ENCODE results near the gene CISH. TPM values are rescaled to one million over a fixed set of nuclear protein-coding genes. Genes with fewer than 3 reads are reported as not detected.

Gene CISH
- total RNA-seq, 1 donor: 1.1 TPM

DNA sequence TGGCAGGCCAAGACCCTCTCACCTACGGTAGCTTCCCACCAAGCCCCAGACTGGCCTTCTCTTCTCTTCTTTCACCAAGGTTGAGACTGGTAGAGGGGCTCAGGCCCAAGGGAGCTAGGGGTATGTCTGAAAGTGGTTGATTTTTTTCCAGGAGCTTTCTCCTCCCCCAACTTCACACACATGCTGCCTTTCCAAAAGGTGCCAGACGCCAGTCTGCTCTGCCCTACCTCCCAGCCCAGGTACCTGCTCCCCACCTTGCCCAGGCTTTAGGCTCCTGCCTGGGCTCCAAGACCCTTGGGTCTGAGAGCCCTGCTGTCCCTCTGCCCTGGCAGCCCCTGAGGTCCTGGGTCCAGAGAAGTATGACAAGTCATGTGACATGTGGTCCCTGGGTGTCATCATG lies 33.8 kb upstream of the CISH start:
- no peak overlapping the region for H2AFZ ChIP-seq (ENCODE audit: low read length)
- TF ChIP-seq, protein P1, sequence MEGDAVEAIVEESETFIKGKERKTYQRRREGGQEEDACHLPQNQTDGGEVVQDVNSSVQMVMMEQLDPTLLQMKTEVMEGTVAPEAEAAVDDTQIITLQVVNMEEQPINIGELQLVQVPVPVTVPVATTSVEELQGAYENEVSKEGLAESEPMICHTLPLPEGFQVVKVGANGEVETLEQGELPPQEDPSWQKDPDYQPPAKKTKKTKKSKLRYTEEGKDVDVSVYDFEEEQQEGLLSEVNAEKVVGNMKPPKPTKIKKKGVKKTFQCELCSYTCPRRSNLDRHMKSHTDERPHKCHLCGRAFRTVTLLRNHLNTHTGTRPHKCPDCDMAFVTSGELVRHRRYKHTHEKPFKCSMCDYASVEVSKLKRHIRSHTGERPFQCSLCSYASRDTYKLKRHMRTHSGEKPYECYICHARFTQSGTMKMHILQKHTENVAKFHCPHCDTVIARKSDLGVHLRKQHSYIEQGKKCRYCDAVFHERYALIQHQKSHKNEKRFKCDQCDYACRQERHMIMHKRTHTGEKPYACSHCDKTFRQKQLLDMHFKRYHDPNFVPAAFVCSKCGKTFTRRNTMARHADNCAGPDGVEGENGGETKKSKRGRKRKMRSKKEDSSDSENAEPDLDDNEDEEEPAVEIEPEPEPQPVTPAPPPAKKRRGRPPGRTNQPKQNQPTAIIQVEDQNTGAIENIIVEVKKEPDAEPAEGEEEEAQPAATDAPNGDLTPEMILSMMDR (IDR thresholded peaks at IDR 0.05; ENCODE audit: extremely low read depth, low read depth, low read length): no peak
- no peaks in the 10 kb centered on the region for H3K9me3 ChIP-seq (ENCODE audit: low read depth, low read length)

DNA sequence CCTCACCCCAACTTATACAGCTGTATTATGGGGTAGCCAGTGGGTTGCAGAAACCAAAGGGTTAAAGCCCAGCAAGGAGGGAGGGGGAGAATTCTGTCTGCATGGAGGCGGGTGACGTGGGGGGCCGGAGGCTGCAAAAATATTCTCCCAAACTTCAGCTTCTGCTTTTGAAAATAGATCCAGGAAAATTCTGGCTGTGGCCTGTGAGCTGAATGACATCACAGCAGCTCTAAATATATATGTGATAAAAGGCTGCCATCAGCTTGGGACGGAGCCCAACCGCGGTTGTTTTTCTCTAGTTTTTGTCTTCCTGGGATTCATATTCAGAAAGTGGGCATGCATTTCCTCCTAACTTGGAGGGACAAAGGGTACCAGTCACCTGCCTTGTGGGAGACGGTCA lies 33.0 kb upstream of the CISH start:
- DNase-seq (ENCODE audit: insufficient read length, low spot score, missing footprints): no peak
- Histone ChIP-seq H3K4me1 (ENCODE audit: insufficient read depth, low read length) (peaks cover 2% of the 10 kb centered on the region), H4K20me1 (ENCODE audit: insufficient read depth, low read length) (no peaks in the 10 kb centered on the region), H3K4me3 (ENCODE audit: insufficient read depth, low read length) (no peak overlapping the region), H3K9me3 (ENCODE audit: low read depth, low read length) (no peaks in the 10 kb centered on the region), H3K27me3 (ENCODE audit: insufficient read depth, low read length) (no peaks in the 10 kb centered on the region), H3K4me2 (ENCODE audit: insufficient read depth, low read length) (no peak overlapping the region), H2AFZ (ENCODE audit: low read length) (no peak overlapping the region), H3K79me2 (ENCODE audit: insufficient read depth, low read length) (peaks cover 21% of the 10 kb centered on the region), H3K27ac (ENCODE audit: low read depth, low read length) (no peak overlapping the region), H3K36me3 (ENCODE audit: insufficient read depth, low read length) (peaks cover 39% of the 10 kb centered on the region)
- TF ChIP-seq, protein P1 (IDR thresholded peaks at IDR 0.05; ENCODE audit: extremely low read depth, low read depth, low read length): no peak

More for the DNA sequence above, 33.8 kb upstream of the CISH start:
- DNase-seq (ENCODE audit: insufficient read length, low spot score, missing footprints): no peak
- Histone ChIP-seq H3K4me2 (ENCODE audit: insufficient read depth, low read length) (no peak overlapping the region), H3K36me3 (ENCODE audit: insufficient read depth, low read length) (peaks cover 36% of the 10 kb centered on the region), H3K4me1 (ENCODE audit: insufficient read depth, low read length) (no peaks in the 10 kb centered on the region), H3K27me3 (ENCODE audit: insufficient read depth, low read length) (no peaks in the 10 kb centered on the region), H3K79me2 (ENCODE audit: insufficient read depth, low read length) (peaks cover 13% of the 10 kb centered on the region), H3K27ac (ENCODE audit: low read depth, low read length) (no peak overlapping the region), H4K20me1 (ENCODE audit: insufficient read depth, low read length) (no peaks in the 10 kb centered on the region), H3K4me3 (ENCODE audit: insufficient read depth, low read length) (no peak overlapping the region)

DNA sequence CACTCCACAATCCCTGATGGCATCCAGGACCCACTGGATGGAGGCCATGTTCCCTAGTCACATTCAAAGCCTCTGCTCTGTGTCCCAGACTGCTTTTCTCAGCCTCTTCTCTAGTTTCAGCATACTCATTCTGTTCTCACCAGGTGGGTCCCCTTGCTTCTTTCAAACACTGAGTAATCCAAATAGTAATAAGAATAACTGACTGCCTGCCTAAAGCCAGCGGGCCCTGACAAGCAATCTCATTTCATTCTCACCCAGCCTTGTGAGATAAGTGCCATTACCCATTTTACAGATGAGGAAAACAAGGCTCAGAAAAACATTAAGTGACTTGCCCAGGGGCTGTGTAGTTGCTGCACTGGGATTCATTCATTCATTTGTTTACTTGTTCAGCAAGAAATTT lies 30.8 kb upstream of the CISH start:
- Histone ChIP-seq H3K27me3 (ENCODE audit: insufficient read depth, low read length) (no peaks in the 10 kb centered on the region), H2AFZ (ENCODE audit: low read length) (no peak overlapping the region), H3K4me2 (ENCODE audit: insufficient read depth, low read length) (no peak overlapping the region), H3K27ac (ENCODE audit: low read depth, low read length) (no peak overlapping the region), H3K4me3 (ENCODE audit: insufficient read depth, low read length) (no peak overlapping the region), H4K20me1 (ENCODE audit: insufficient read depth, low read length) (no peaks in the 10 kb centered on the region), H3K4me1 (ENCODE audit: insufficient read depth, low read length) (peaks cover 22% of the 10 kb centered on the region), H3K9me3 (ENCODE audit: low read depth, low read length) (no peaks in the 10 kb centered on the region), H3K79me2 (ENCODE audit: insufficient read depth, low read length) (peaks cover 34% of the 10 kb centered on the region), H3K36me3 (ENCODE audit: insufficient read depth, low read length) (peaks cover 39% of the 10 kb centered on the region)
- TF ChIP-seq, protein P1 (IDR thresholded peaks at IDR 0.05; ENCODE audit: extremely low read depth, low read depth, low read length): no peak
- no peak for DNase-seq (ENCODE audit: insufficient read length, low spot score, missing footprints)

DNA sequence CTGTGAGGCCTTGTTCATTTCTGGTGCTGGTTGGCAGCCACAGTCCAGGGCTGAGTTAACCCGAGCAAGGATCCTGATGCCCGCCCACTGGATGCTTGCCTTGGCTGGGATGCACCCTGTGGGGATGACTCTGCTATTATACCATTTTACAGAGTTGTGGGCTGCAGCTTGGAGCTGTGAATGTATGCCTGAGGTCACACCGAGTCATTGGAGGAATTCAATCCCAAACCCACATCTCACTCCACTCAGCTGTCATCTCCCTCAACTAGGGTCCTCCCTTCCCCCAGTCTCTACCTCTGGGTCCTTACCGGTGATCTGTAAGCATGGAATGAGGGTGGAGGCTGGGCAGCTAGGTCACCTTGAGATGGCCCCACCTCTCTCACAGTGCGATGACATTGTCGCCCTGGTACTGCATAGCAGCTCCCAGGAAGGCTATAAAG lies 27.5 kb upstream of the CISH start:
- Histone ChIP-seq H3K27me3 (ENCODE audit: insufficient read depth, low read length) (no peaks in the 10 kb centered on the region), H3K27ac (ENCODE audit: low read depth, low read length) (peak overlapping the region; percentile 65), H2AFZ (ENCODE audit: low read length) (peak overlapping the region; percentile 6), H3K79me2 (ENCODE audit: insufficient read depth, low read length) (peaks cover 60% of the 10 kb centered on the region), H3K4me2 (ENCODE audit: insufficient read depth, low read length) (peak overlapping the region; percentile 55), H3K9me3 (ENCODE audit: low read depth, low read length) (no peaks in the 10 kb centered on the region), H3K4me3 (ENCODE audit: insufficient read depth, low read length) (no peak overlapping the region), H3K4me1 (ENCODE audit: insufficient read depth, low read length) (peaks cover 35% of the 10 kb centered on the region), H4K20me1 (ENCODE audit: insufficient read depth, low read length) (no peaks in the 10 kb centered on the region), H3K36me3 (ENCODE audit: insufficient read depth, low read length) (peaks cover 25% of the 10 kb centered on the region)
- DNase-seq (ENCODE audit: insufficient read length, low spot score, missing footprints): peak; percentile 97
- TF ChIP-seq, protein P1 (IDR thresholded peaks at IDR 0.05; ENCODE audit: extremely low read depth, low read depth, low read length): no peak

Data from osteoblast (primary cell).